NCI-H510A treated with DMSO at 0.1 percent for 48 hours (cell line): Measurements from ENCODE around the gene CDC23.
"Not testable (repeated sequence)": the region's sequence is repeated elsewhere in the genome, so short reads cannot be mapped to it uniquely, and the experiment has no call there.

ENCODE experiments used
- DNase-seq: peaks from one replicate; lab custom pipeline; 2025; lab: John Stamatoyannopoulos, UW

The CDC23 gene

DNA sequence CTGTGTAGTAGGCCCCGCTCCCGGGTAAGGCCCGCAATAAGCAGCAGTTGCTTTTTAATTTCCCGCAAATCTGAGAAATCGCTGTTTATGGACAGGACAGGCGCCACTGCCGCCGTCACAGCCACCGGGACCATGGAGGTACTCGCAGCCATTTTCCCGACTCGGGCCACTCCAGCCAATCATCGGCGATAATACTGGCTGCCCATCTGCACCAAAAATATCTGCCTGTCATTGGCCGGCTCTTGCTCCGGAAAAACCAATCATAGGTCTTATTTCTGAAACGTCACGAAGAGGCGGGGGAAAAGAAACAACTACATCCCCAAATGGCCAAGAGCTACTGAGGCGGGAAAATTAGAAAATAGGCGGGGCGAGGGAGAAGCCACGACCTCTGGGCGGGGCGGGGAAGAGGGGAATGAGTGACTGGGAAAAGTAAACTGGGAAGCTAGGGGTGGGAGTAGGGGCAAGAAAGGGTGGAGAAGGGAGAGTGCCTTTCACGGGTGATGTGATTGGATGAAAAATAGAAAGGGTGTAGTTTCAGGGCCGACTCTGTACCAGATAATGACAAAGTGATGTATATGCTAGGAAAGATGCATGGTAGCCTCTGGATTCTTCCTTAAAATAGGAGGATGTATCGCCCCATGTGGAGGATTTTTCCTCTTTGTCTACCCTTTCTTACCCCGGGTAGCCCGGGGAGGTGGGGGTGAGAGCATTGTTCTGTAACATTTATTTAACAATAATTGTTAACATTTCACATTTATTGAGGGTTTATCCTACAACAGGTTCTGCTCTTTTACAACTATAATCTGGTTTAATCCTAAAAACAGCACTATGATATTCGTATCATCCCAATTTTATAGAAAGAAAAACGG lies at the start of gene CDC23:
TSS of gene CDC23 (minus strand) at position 163 of the 869 bp plus-strand sequence. CDS start at position 152, 11 bp downstream.
- DNase-seq = peak; percentile 94

- no peak for DNase-seq
Observed at GRCh38 chr5:138258704-138259292, 45.7 kb upstream of the CDC23 start.

- no peak for DNase-seq
Observed at GRCh38 chr5:138257583-138257982, 44.5 kb upstream of the CDC23 start.

- DNase-seq = no peak
Observed at GRCh38 chr5:138252944-138253343, 39.8 kb upstream of the CDC23 start.

GRCh38 chr5:138247800-138248199 lies 34.7 kb upstream of the CDC23 start:
- DNase-seq = not testable (repeated sequence)

DNA sequence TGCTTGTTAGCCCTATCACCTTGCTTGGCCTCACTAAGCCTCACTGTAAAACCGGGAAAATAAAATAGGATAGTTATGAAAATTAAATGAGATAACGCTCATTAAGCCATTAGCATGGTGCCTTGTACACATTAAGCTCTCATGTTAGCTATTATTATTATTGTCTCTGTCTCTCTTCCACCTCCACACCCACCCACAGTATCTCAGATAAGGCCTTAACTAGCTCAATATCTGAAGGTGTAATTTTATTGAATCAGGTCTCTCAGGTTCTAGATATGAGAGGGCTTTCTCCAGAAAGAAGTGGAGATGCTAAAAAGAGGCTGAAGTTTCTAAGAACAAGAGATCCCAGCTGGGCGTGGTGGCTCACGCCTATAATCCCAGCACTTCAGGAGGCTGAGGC lies 33.7 kb upstream of the CDC23 start:
- DNase-seq = no peak

GRCh38 chr5:138246334-138246733 lies 33.2 kb upstream of the CDC23 start:
- no peak for DNase-seq

- DNase-seq = no peak
Observed at GRCh38 chr5:138245717-138246116, 32.6 kb upstream of the CDC23 start.

GRCh38 chr5:138243794-138244193 lies 30.7 kb upstream of the CDC23 start:
- no peak for DNase-seq

- DNase-seq = no peak
Observed at GRCh38 chr5:138241688-138242571, 28.8 kb upstream of the CDC23 start.

- no peak for DNase-seq
Observed at GRCh38 chr5:138240650-138241385, 27.7 kb upstream of the CDC23 start.

GRCh38 chr5:138238034-138238433 lies 24.9 kb upstream of the CDC23 start:
- DNase-seq = no peak

DNA sequence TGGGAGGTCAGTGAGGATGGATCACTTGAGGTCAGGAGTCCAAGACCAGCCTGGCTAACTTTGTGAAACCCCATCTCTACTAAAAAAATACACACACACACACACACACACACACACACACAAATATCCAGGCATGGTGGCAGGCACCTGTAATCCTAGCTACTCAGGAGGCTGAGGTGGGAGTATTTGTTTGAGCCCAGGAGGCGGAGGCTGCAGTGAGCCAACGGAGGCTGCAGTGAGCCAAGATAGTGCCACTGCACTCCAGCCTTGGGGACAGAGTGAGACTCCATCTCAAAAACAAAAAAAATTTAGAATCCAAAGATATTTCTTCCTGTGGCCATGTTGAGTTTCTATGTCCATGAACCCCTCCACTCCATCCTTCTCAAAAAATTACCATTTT lies 21.5 kb upstream of the CDC23 start:
- DNase-seq = no peak

- DNase-seq = no peak
Observed at GRCh38 chr5:138233280-138233679, 20.2 kb upstream of the CDC23 start.

- DNase-seq = no peak
Observed at GRCh38 chr5:138230981-138231589, 18.0 kb upstream of the CDC23 start.

DNA sequence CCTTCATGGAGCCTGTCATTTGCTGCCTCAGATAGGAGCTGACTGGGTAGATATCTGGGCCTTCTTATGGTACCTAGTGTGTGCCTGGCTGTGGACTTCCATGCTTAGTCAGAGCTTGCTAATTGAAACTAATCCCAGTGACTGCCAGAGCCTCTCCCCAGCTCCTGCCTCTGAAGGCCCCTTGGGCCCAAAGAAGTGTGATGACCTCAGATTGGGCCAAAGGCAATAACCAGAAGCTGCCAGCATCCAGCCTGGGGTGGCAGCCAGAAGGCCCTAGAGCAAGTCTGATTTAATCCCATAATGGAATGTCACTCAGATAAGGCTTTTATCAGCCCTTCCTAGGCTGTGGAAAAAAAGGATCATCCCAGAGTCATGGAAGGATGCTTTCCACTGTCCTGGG lies 17.1 kb upstream of the CDC23 start:
- no peak for DNase-seq

DNA sequence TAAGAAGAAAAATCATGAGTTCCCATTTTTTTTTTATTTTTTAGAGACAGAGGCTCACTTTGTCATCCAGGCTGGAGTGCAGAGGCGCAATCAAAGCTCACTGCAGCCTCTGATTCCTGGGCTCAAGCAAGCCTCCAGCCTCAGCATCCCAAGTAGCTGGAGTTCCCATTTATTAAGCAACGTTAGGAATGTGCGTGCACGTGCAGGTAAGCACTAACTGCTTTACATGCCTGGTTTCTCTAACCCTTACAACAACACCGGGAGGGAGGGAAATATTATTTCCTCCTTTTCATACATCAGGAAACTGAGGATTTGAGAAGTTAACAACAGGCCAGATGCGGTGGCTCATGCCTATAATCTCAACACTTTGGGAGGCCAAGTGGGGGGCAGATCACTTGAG lies 16.3 kb upstream of the CDC23 start:
- no peak for DNase-seq

DNA sequence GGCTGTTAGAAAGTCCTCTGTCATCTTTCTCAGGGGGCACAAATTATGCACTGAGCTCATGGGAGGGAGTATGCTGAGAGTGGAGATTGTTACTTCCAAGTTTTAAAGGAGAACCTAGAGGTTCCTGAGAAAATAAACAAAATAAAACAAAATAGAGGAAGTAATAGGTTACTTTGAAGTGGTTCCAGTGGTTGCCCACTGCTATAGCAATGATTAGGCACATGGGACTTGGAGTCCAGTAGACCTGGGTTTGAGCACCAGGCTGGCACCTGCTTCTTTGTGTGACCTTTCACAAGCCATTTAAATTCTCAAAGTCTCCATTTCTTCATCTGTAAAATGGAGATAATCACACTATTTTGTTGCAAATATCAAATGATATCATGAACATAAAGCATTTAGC lies 13.8 kb upstream of the CDC23 start:
- no peak for DNase-seq

DNA sequence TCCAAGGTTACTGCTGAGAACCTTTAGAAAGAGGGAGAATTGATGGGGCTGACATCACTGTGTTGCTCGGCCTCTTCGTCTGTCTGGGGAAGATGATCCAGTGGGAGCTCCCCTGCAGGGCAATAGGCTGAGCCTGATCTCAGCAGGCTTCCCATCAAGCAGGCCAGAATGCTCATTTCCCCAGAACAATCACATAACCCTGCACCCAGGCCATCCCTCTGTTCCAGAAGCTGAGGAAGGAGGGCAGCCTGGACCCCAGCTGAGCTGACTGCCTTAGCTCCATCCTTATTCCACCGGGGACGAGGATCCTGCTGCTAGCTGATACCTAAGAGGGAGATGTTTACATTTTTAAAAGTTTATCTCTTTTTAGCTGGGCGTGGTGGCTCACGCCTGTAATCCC lies 11.6 kb upstream of the CDC23 start:
- DNase-seq = no peak

- DNase-seq = no peak
Observed at GRCh38 chr5:138223532-138223931, 10.4 kb upstream of the CDC23 start.

DNA sequence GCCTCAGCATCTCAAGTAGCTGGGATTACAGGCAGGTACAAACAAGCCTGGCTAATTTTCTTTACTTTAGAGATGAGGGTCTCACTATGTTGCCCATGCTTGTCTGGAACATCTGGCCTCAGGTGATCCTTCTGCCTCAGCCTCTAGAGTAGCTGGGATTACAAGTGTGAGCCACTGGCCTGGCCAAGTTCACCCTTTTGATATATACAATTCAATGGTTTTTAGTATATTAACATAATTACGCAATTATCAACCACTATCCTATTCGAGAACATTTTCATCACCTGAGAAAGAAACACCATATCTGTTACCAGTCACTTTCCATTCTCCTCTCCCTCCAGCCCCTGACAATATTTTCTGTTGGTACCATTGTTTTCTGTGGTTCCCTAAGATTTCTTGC lies 3.7 kb upstream of the CDC23 start:
- no peak for DNase-seq

GRCh38 chr5:138212828-138213160 lies 329 bp downstream of the CDC23 start:
- DNase-seq = no peak
